Thoracic aorta (tissue), 2 donors: ENCODE measurements around the gene ARHGDIA. TPM values are rescaled to one million over a fixed set of nuclear protein-coding genes. Genes with fewer than 3 reads are reported as not detected.
A peak's percentile ranks its signal among the peaks of the same experiment; 100 is the strongest.

ENCODE experiments used
- ATAC-seq: fragments of 150-250 bp; one replicate; pipeline ENCODE4 v1.8.0; 2017; ENCODE audit warnings: low read depth; ENCODE audit not compliant: insufficient number of reproducible peaks, low FRiP score
- DNase-seq: peaks from one replicate; pipeline ENCODE4 v3.0.0-alpha.2; 2020; ENCODE audit warnings: low spot score
- H3K27ac ChIP-seq, 2 donors: fragments of 200-600 bp; sonication (generic); 1 replicate in 1 of 2; 2 replicates in 1 of 2; pipeline ENCODE4 v1.5.1; 2016; ENCODE audit warnings: mild to moderate bottlenecking in 2 of 2, moderate library complexity in 2 of 2
- H3K27me3 ChIP-seq: fragments of 200-600 bp; sonication (generic); replicated peaks from 2 replicates; pipeline ENCODE4 v1.6.0; 2016; ENCODE audit warnings: mild to moderate bottlenecking; ENCODE audit not compliant: insufficient read depth
- H3K36me3 ChIP-seq: fragments of 200-600 bp; sonication (generic); one replicate; pipeline ENCODE4 v1.5.1; 2016
- H3K4me1 ChIP-seq, 2 donors: fragments of 200-600 bp; sonication (generic); 1 replicate in 1 of 2; 2 replicates in 1 of 2; pipeline versions ENCODE4 v1.5.1 to v1.6.0; 2016; ENCODE audit warnings: low read depth in 2 of 2, mild to moderate bottlenecking in 1 of 2; ENCODE audit not compliant: control insufficient read depth in 1 of 2
- H3K4me3 ChIP-seq: fragments of 200-600 bp; sonication (generic); 2 replicates; pipeline ENCODE4 v1.5.1; 2016; ENCODE audit warnings: mild to moderate bottlenecking
- H3K9me3 ChIP-seq: fragments of 200-600 bp; sonication (generic); 2 replicates; pipeline ENCODE4 v1.5.1; 2016
- CTCF ChIP-seq: fragments of 200-600 bp; sonication (generic); IDR thresholded peaks from one replicate; pipeline ENCODE4 v1.5.1; 2019; ENCODE audit warnings: antibody characterized with exemption
- total RNA-seq, 2 donors: library from RNA; depleted of rRNA; stranded (reverse); fragments of >200 nt; gene quantifications; one replicate each; pipeline versions ENCODE4 v1.1.0 to v1.2.3, GENCODE V29; 2016

Gene ARHGDIA
- total RNA-seq, 2 donors from 2014 or later: 206 to 324 TPM

- no peaks in the 10 kb centered on the region for H3K27me3 ChIP-seq
- no peaks in the 10 kb centered on the region for H3K9me3 ChIP-seq
- H3K36me3 ChIP-seq: no peaks in the 10 kb centered on the region
- peaks cover 15 to 28% of the 10 kb centered on the region in 2 donors for H3K4me1 ChIP-seq
- ATAC-seq (peak; percentile 86), DNase-seq (peak; percentile 77)
- peak within 1 kb of the TSS; percentile 87 for H3K27ac ChIP-seq
- no peak for TF ChIP-seq CTCF
- H3K4me3 ChIP-seq: peak within 1 kb of the TSS; percentile 96
Observed at GRCh38 chr17:81833160-81833920, 37.8 kb downstream of the ARHGDIA start, which contains the start of gene MCRIP1. Gene MCRIP1, minus strand, starts transcription at chr17:81833291. Its CDS starts 8,785 bp downstream, at chr17:81824506.

GRCh38 chr17:81832608-81833159 lies 38.5 kb downstream of the ARHGDIA start:
- H3K4me1 ChIP-seq: peaks cover 15 to 28% of the 10 kb centered on the region in 2 donors
- ATAC-seq (peak; percentile 11), DNase-seq (no peak)

GRCh38 chr17:81831957-81832607 lies 39.1 kb downstream of the ARHGDIA start:
- DNase-seq: no peak
- Histone ChIP-seq H3K9me3 (no peaks in the 10 kb centered on the region), H3K4me1 (peaks cover 15 to 28% of the 10 kb centered on the region in 2 donors), H3K27me3 (no peaks in the 10 kb centered on the region), H3K36me3 (no peaks in the 10 kb centered on the region), H3K27ac (peak overlapping the region; percentile 87), H3K4me3 (peak overlapping the region; percentile 96)
- TF ChIP-seq CTCF: no peak
- no peak for ATAC-seq

More at GRCh38 chr17:81832608-81833159, 38.5 kb downstream of the ARHGDIA start:
- no peaks in the 10 kb centered on the region for H3K36me3 ChIP-seq
- H3K9me3 ChIP-seq: no peaks in the 10 kb centered on the region
- H3K4me3 ChIP-seq: peak overlapping the region; percentile 96
- H3K27ac ChIP-seq: peak overlapping the region; percentile 87
- H3K27me3 ChIP-seq: no peaks in the 10 kb centered on the region
- TF ChIP-seq CTCF: no peak

GRCh38 chr17:81831563-81831956 lies 39.6 kb downstream of the ARHGDIA start:
- H3K4me1 ChIP-seq: peaks cover 15 to 28% of the 10 kb centered on the region in 2 donors
- no peak for TF ChIP-seq CTCF
- peak overlapping the region; percentile 96 for H3K4me3 ChIP-seq
- no peaks in the 10 kb centered on the region for H3K36me3 ChIP-seq
- ATAC-seq (no peak), DNase-seq (no peak)
- no peaks in the 10 kb centered on the region for H3K27me3 ChIP-seq
- H3K9me3 ChIP-seq: no peaks in the 10 kb centered on the region
- H3K27ac ChIP-seq: peak overlapping the region; percentile 87

- Histone ChIP-seq H3K27me3 (no peaks in the 10 kb centered on the region), H3K4me3 (no peak overlapping the region), H3K36me3 (peaks cover 2% of the 10 kb centered on the region), H3K4me1 (peaks cover 15 to 28% of the 10 kb centered on the region in 2 donors), H3K9me3 (no peaks in the 10 kb centered on the region), H3K27ac (no peak overlapping the region)
- TF ChIP-seq CTCF: no peak
- ATAC-seq (no peak), DNase-seq (no peak)
Observed at GRCh38 chr17:81829858-81830257, 41.3 kb downstream of the ARHGDIA start.
